GM12878 (cell line): Measurements from ENCODE around the gene PLET1. TPM values are rescaled to one million over a fixed set of nuclear protein-coding genes. Genes with fewer than 3 reads are reported as not detected.

Experiments
- BCL11A ChIP-seq: IDR thresholded peaks from 2 replicates; pipeline ENCODE4 v1.6.1; 2011; ENCODE audit warnings: low read depth, low read length
- EP300 ChIP-seq, 2 experiments: fragments of 150-350 bp in 1 of 2; IDR thresholded peaks; 2 replicates each; pipeline ENCODE4 v1.6.1; 2011 to 2012; ENCODE audit warnings: low read depth in 2 of 2, low read length in 2 of 2, borderline replicate concordance in 1 of 2, improper control_type of control experiment in 1 of 2, inconsistent platforms in 1 of 2; ENCODE audit not compliant: control insufficient read depth in 1 of 2
- ESRRA ChIP-seq: IDR thresholded peaks from 2 replicates; pipeline ENCODE4 v1.6.1; 2012; ENCODE audit warnings: mild to moderate bottlenecking, low read length, improper control_type of control experiment
- NBN ChIP-seq: fragments of 450-650 bp; IDR thresholded peaks from 2 replicates; pipeline ENCODE4 v1.6.1; 2016
- NFYB ChIP-seq: IDR thresholded peaks from 2 replicates; pipeline ENCODE4 v1.6.1; 2011; ENCODE audit warnings: low read depth, mild to moderate bottlenecking, low read length, improper control_type of control experiment, moderate library complexity; ENCODE audit not compliant: insufficient read depth
- NR2F1 ChIP-seq: fragments of 450-650 bp; conservative IDR thresholded peaks from 2 replicates; pipeline ENCODE4 v1.6.1; 2017; ENCODE audit warnings: mild to moderate bottlenecking
- RAD21 ChIP-seq: IDR thresholded peaks from 2 replicates; pipeline ENCODE4 v1.6.1; 2011; ENCODE audit warnings: mild to moderate bottlenecking, low read depth, low read length, moderate library complexity; ENCODE audit not compliant: insufficient read depth
- SRF ChIP-seq, 2 experiments: IDR thresholded peaks; 2 replicates each; pipeline ENCODE4 v1.6.1; 2011; ENCODE audit warnings: low read depth in 2 of 2, low read length in 2 of 2, mild to moderate bottlenecking in 1 of 2, moderate library complexity in 1 of 2
- ZNF622 ChIP-seq: fragments of 450-650 bp; IDR thresholded peaks from 2 replicates; pipeline ENCODE4 v1.6.1; 2017; ENCODE audit warnings: mild to moderate bottlenecking, inconsistent platforms
- ZSCAN29 ChIP-seq: fragments of 450-650 bp; IDR thresholded peaks from 2 replicates; pipeline ENCODE4 v1.6.1; 2017; ENCODE audit warnings: mild to moderate bottlenecking, moderate library complexity
- polyA plus RNA-seq, 11 experiments: library from polyadenylated mRNA; depleted of rRNA in 4 of 11; unstranded in 6 of 11; stranded (reverse) in 5 of 11; fragments of >200 nt; fragmentation: Nextera tagmentation in 4 of 11; fragmentation: Illumina TruSeq in 1 of 11; extraction: Ambion mirVana in 4 of 11; extraction: Trizol in 1 of 11; gene quantifications; 1 replicate in 1 of 11; 2 replicates in 10 of 11; pipeline versions ENCODE4 v1.2.1 to v1.2.3, GENCODE V29; 2011 to 2016; ENCODE audit warnings: inconsistent platforms in 2 of 11, missing spikeins in 2 of 11, low read depth in 1 of 11
- total RNA-seq, 4 experiments: library from RNA; depleted of rRNA in 3 of 4; stranded (reverse); fragments of >200 nt in 3 of 4; fragmentation: Illumina TruSeq in 1 of 4; extraction: Trizol in 1 of 4; gene quantifications; 2 replicates each; pipeline versions ENCODE4 v1.2.1 to v1.2.3, GENCODE V29; 2013 to 2021
- TF ChIP-seq, protein P1 (sequence below): fragments of 150-350 bp; IDR thresholded peaks from 2 replicates; pipeline ENCODE4 v1.6.1; 2014; ENCODE audit warnings: mild to moderate bottlenecking, low read depth, low read length
- TF ChIP-seq, protein P2 (sequence below): fragments of 150-350 bp; IDR thresholded peaks from 2 replicates; pipeline ENCODE4 v1.6.1; 2016; ENCODE audit warnings: low read depth, low read length
- TF ChIP-seq, protein P3 (sequence below): fragments of 450-650 bp; IDR thresholded peaks from 2 replicates; pipeline ENCODE4 v1.6.1; 2016; ENCODE audit warnings: mild to moderate bottlenecking, moderate library complexity, borderline replicate concordance

Gene PLET1
- total and polyA plus RNA-seq, 10 of the 15 experiments (the other 5 are each of a cell fraction or from before 2014, with no cell fraction given) = not detected

DNA sequence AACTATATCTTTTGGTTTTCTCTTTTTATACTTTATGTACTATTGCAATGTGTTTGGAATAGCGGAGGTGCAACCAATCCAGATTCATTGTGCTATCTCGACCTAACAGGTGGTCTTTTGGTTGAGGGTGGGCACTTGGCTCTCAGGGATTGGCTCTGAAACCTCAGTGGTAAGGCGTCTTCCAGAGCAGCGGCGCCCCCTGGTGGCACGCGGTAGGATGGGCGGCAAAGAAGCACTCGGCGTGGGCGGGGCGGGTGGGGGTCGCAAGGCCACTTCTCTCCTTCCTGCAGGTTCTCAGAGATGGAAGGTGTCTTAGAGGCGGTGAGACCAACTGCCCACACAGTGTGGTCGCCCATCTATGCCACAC lies 19.2 kb upstream of the PLET1 start (continued):
- TF ChIP-seq, protein P1, sequence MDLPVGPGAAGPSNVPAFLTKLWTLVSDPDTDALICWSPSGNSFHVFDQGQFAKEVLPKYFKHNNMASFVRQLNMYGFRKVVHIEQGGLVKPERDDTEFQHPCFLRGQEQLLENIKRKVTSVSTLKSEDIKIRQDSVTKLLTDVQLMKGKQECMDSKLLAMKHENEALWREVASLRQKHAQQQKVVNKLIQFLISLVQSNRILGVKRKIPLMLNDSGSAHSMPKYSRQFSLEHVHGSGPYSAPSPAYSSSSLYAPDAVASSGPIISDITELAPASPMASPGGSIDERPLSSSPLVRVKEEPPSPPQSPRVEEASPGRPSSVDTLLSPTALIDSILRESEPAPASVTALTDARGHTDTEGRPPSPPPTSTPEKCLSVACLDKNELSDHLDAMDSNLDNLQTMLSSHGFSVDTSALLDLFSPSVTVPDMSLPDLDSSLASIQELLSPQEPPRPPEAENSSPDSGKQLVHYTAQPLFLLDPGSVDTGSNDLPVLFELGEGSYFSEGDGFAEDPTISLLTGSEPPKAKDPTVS = no peak
- TF ChIP-seq ESRRA (no peak), ZSCAN29 (no peak), BCL11A (no peak), NBN (no peak), NR2F1 (no peak), NFYB (no peak), SRF (IDR thresholded peaks at IDR 0.05; ENCODE audit: low read depth in 2 of 2, low read length in 2 of 2) (peak; percentile 4 to 29; a peak in 1 of 4 replicates), ZNF622 (no peak), RAD21 (peak; percentile 78), EP300 (IDR thresholded peaks at IDR 0.05; ENCODE audit: borderline replicate concordance in 1 of 2, control insufficient read depth in 1 of 2, low read depth in 2 of 2, low read length in 2 of 2) (no peak)
- TF ChIP-seq, protein P2, sequence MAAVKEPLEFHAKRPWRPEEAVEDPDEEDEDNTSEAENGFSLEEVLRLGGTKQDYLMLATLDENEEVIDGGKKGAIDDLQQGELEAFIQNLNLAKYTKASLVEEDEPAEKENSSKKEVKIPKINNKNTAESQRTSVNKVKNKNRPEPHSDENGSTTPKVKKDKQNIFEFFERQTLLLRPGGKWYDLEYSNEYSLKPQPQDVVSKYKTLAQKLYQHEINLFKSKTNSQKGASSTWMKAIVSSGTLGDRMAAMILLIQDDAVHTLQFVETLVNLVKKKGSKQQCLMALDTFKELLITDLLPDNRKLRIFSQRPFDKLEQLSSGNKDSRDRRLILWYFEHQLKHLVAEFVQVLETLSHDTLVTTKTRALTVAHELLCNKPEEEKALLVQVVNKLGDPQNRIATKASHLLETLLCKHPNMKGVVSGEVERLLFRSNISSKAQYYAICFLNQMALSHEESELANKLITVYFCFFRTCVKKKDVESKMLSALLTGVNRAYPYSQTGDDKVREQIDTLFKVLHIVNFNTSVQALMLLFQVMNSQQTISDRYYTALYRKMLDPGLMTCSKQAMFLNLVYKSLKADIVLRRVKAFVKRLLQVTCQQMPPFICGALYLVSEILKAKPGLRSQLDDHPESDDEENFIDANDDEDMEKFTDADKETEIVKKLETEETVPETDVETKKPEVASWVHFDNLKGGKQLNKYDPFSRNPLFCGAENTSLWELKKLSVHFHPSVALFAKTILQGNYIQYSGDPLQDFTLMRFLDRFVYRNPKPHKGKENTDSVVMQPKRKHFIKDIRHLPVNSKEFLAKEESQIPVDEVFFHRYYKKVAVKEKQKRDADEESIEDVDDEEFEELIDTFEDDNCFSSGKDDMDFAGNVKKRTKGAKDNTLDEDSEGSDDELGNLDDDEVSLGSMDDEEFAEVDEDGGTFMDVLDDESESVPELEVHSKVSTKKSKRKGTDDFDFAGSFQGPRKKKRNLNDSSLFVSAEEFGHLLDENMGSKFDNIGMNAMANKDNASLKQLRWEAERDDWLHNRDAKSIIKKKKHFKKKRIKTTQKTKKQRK = no peak
- TF ChIP-seq, protein P3, sequence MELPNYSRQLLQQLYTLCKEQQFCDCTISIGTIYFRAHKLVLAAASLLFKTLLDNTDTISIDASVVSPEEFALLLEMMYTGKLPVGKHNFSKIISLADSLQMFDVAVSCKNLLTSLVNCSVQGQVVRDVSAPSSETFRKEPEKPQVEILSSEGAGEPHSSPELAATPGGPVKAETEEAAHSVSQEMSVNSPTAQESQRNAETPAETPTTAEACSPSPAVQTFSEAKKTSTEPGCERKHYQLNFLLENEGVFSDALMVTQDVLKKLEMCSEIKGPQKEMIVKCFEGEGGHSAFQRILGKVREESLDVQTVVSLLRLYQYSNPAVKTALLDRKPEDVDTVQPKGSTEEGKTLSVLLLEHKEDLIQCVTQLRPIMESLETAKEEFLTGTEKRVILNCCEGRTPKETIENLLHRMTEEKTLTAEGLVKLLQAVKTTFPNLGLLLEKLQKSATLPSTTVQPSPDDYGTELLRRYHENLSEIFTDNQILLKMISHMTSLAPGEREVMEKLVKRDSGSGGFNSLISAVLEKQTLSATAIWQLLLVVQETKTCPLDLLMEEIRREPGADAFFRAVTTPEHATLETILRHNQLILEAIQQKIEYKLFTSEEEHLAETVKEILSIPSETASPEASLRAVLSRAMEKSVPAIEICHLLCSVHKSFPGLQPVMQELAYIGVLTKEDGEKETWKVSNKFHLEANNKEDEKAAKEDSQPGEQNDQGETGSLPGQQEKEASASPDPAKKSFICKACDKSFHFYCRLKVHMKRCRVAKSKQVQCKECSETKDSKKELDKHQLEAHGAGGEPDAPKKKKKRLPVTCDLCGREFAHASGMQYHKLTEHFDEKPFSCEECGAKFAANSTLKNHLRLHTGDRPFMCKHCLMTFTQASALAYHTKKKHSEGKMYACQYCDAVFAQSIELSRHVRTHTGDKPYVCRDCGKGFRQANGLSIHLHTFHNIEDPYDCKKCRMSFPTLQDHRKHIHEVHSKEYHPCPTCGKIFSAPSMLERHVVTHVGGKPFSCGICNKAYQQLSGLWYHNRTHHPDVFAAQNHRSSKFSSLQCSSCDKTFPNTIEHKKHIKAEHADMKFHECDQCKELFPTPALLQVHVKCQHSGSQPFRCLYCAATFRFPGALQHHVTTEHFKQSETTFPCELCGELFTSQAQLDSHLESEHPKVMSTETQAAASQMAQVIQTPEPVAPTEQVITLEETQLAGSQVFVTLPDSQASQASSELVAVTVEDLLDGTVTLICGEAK = no peak
